GM23338 (cell line): Measurements from ENCODE around the gene SASH1. TPM values are rescaled to one million over a fixed set of nuclear protein-coding genes. Genes with fewer than 3 reads are reported as not detected.

ENCODE experiments used
- ATAC-seq: fragments of 200-7000 bp; cut with Tn5 transposase; 3 replicates; pipeline ENCODE4 v1.9.1; 2020
- DNase-seq: peaks from one replicate; pipeline ENCODE4 v3.0.0-alpha.2; 2015; ENCODE audit warnings: low spot score
- H2AFZ ChIP-seq: fragments of 200-600 bp; sonication (generic); 2 replicates; pipeline ENCODE4 v1.8.0; 2016; ENCODE audit warnings: antibody characterized with exemption, mild to moderate bottlenecking, moderate library complexity
- H3F3A ChIP-seq: fragments of 200-600 bp; sonication (generic); replicated peaks from 2 replicates; pipeline ENCODE4 v1.8.0; 2017; ENCODE audit warnings: antibody characterized with exemption, mixed run types, low read depth
- H3K27ac ChIP-seq: fragments of 200-600 bp; sonication (generic); 2 replicates; pipeline ENCODE4 v1.6.1; 2016; ENCODE audit warnings: low read depth
- H3K27me3 ChIP-seq: fragments of 200-600 bp; sonication (generic); 2 replicates; pipeline ENCODE4 v1.8.0; 2016; ENCODE audit warnings: mild to moderate bottlenecking, mixed run types, moderate library complexity; ENCODE audit not compliant: insufficient read depth
- H3K36me3 ChIP-seq: fragments of 200-600 bp; sonication (generic); 2 replicates; pipeline ENCODE4 v1.8.0; 2016; ENCODE audit warnings: mild to moderate bottlenecking; ENCODE audit not compliant: insufficient read depth
- H3K4me1 ChIP-seq: fragments of 200-600 bp; sonication (generic); 2 replicates; pipeline ENCODE4 v1.8.0; 2016; ENCODE audit warnings: mild to moderate bottlenecking, moderate library complexity; ENCODE audit not compliant: insufficient read depth
- H3K4me2 ChIP-seq: fragments of 200-600 bp; sonication (generic); 2 replicates; pipeline ENCODE4 v1.7.1; 2017; ENCODE audit warnings: mixed run types
- H3K4me3 ChIP-seq: fragments of 200-600 bp; sonication (generic); 2 replicates; pipeline ENCODE4 v1.6.1; 2016; ENCODE audit warnings: mixed run types
- H3K79me2 ChIP-seq: fragments of 200-600 bp; sonication (generic); replicated peaks from 2 replicates; pipeline ENCODE4 v1.8.0; 2017; ENCODE audit warnings: mild to moderate bottlenecking; ENCODE audit not compliant: insufficient read depth
- H3K9me2 ChIP-seq: fragments of 200-600 bp; sonication (generic); 2 replicates; pipeline ENCODE4 v1.8.0; 2017; ENCODE audit not compliant: insufficient read depth
- H4K20me1 ChIP-seq: fragments of 200-600 bp; sonication (generic); replicated peaks from 2 replicates; pipeline ENCODE4 v1.8.0; 2017; ENCODE audit warnings: mild to moderate bottlenecking; ENCODE audit not compliant: insufficient read depth
- H3K27ac Mint-ChIP-seq: 2 replicates; pipeline ENCODE4 v1.8.0; 2020; ENCODE audit warnings: inconsistent platforms, mild to moderate bottlenecking, moderate library complexity, mixed read lengths
- H3K27me3 Mint-ChIP-seq: 3 replicates; pipeline ENCODE4 v1.8.0; 2022; ENCODE audit warnings: low read depth, mild to moderate bottlenecking, moderate library complexity, mixed read lengths, inconsistent platforms; ENCODE audit not compliant: insufficient read depth, poor library complexity
- H3K36me3 Mint-ChIP-seq: 3 replicates; pipeline ENCODE4 v1.8.0; 2021; ENCODE audit warnings: low read depth, mild to moderate bottlenecking, inconsistent platforms, moderate library complexity, mixed read lengths
- H3K4me1 Mint-ChIP-seq: 3 replicates; pipeline ENCODE4 v1.8.0; 2020; ENCODE audit warnings: mild to moderate bottlenecking, inconsistent platforms, mixed read lengths
- H3K4me3 Mint-ChIP-seq: 3 replicates; pipeline ENCODE4 v1.8.0; 2021; ENCODE audit warnings: moderate library complexity, mild to moderate bottlenecking, inconsistent platforms, mixed read lengths
- H3K9me3 Mint-ChIP-seq: 3 replicates; pipeline ENCODE4 v1.8.0; 2020; ENCODE audit warnings: moderate library complexity, mild to moderate bottlenecking, inconsistent platforms, mixed read lengths
- CREB1 ChIP-seq: fragments of 250-450 bp; sonication (Bioruptor Pico); IDR thresholded peaks from 2 replicates; pipeline ENCODE4 v1.5.0; 2020; ENCODE audit warnings: low read depth, mild to moderate bottlenecking, moderate library complexity
- EZH2 ChIP-seq: fragments of 200-600 bp; sonication (generic); IDR thresholded peaks from one replicate; pipeline ENCODE4 v1.8.0; 2017; ENCODE audit warnings: antibody characterized with exemption, mild to moderate bottlenecking, low read depth; ENCODE audit not compliant: unreplicated experiment
- JUNB ChIP-seq: IDR thresholded peaks from one replicate; pipeline ENCODE4 v1.6.1; 2016; ENCODE audit warnings: antibody characterized with exemption; ENCODE audit not compliant: unreplicated experiment
- POLR2AphosphoS5 ChIP-seq: IDR thresholded peaks from 2 replicates; pipeline ENCODE4 v1.6.1; 2016; ENCODE audit warnings: antibody characterized with exemption, low read depth
- STAT1 ChIP-seq: IDR thresholded peaks from one replicate; pipeline ENCODE4 v1.6.1; 2016; ENCODE audit warnings: antibody characterized with exemption; ENCODE audit not compliant: unreplicated experiment
- ZNF114 ChIP-seq: fragments of 250-450 bp; sonication (Bioruptor Pico); IDR thresholded peaks from 2 replicates; pipeline ENCODE4 v1.5.0; 2020; ENCODE audit warnings: mild to moderate bottlenecking, moderate library complexity
- ZNF331 ChIP-seq: fragments of 250-450 bp; sonication (Bioruptor Pico); IDR thresholded peaks from 2 replicates; pipeline ENCODE4 v1.5.0; 2020; ENCODE audit warnings: low read depth, mild to moderate bottlenecking, moderate library complexity
- polyA plus RNA-seq: library from polyadenylated mRNA; unstranded; fragments of >200 nt; fragmentation: Nextera tagmentation; extraction: Ambion mirVana; gene quantifications from 2 replicates; pipeline ENCODE4 v1.2.1, GENCODE V29; 2016
- total RNA-seq: library from RNA; depleted of rRNA; stranded (reverse); fragments of >200 nt; shearing (Covaris generic); gene quantifications from 2 replicates; pipeline ENCODE4 v1.2.3, GENCODE V29; 2014
- TF ChIP-seq, protein P1 (sequence below): IDR thresholded peaks from 2 replicates; pipeline ENCODE4 v1.6.1; 2016; ENCODE audit warnings: antibody characterized with exemption
- TF ChIP-seq, protein P2 (sequence below), 2 experiments: fragments of 200-600 bp in 1 of 2; sonication (generic) in 1 of 2; conservative IDR thresholded peaks; 2 replicates each; pipeline versions ENCODE4 v1.5.1 to v1.6.1; 2016 to 2017; ENCODE audit warnings: antibody characterized with exemption in 2 of 2, low read depth in 2 of 2, mild to moderate bottlenecking in 2 of 2, moderate library complexity in 1 of 2
- TF ChIP-seq, protein P3 (sequence below): IDR thresholded peaks from one replicate; pipeline ENCODE4 v1.6.1; 2018; ENCODE audit warnings: antibody characterized with exemption; ENCODE audit not compliant: unreplicated experiment
- TF ChIP-seq, protein P4 (sequence below): fragments of 250-450 bp; sonication (Bioruptor Pico); IDR thresholded peaks from 2 replicates; pipeline ENCODE4 v1.5.0; 2020; ENCODE audit warnings: mild to moderate bottlenecking, moderate library complexity

SASH1 gene
- total and polyA plus RNA-seq, 2 experiments from 2014 or later = 8.2 to 30.2 TPM

DNA sequence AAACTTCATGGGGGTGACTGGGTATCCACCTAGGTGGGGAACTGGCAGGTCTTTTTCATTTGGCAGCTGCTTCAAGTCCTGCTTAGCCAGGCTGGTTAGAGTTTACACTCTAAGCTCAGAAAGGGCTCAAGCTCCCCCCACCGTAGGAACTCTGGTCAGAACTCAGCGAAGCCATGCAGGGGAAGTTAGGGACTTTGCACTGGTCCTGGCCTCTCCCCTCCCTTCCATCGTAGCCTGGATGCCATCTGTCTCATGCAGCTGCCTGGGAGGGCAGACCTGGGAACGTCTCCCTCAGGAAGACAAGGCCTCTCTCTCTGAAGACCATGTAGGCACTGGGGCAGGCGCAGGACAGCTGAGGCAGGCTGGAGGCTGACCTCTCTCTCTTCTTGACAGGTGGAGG is 220.4 kb downstream of the SASH1 start:
- Histone ChIP-seq H3K79me2 (no peaks in the 10 kb centered on the region), H3K9me2 (no peaks in the 10 kb centered on the region), H3K27ac (no peak overlapping the region), H3K4me2 (no peak overlapping the region), H3K27me3 (peaks cover 9% of the 10 kb centered on the region), H2AFZ (no peak overlapping the region), H3K4me1 (no peaks in the 10 kb centered on the region), H4K20me1 (no peaks in the 10 kb centered on the region), H3K4me3 (no peak overlapping the region), H3F3A (no peaks in the 10 kb centered on the region), H3K36me3 (no peaks in the 10 kb centered on the region)
- Mint-ChIP-seq H3K9me3 (peaks cover 16% of the 10 kb centered on the region; the same call in 2 of the 3 replicates), H3K4me3 (no peak overlapping the region), H3K27me3 (peaks cover 12% of the 10 kb centered on the region), H3K4me1 (no peaks in the 10 kb centered on the region; the same call in 2 of the 3 replicates), H3K27ac (no peak overlapping the region), H3K36me3 (peaks cover 8% of the 10 kb centered on the region; the same call in 2 of the 3 replicates)
- DNase-seq (no peak), ATAC-seq (no peak)
- TF ChIP-seq EZH2 (no peak), JUNB (no peak), STAT1 (no peak), POLR2AphosphoS5 (no peak), ZNF114 (CRISPR knock-in tag) (no peak), CREB1 (CRISPR knock-in tag) (no peak), ZNF331 (CRISPR knock-in tag) (no peak)
- TF ChIP-seq, protein P1, sequence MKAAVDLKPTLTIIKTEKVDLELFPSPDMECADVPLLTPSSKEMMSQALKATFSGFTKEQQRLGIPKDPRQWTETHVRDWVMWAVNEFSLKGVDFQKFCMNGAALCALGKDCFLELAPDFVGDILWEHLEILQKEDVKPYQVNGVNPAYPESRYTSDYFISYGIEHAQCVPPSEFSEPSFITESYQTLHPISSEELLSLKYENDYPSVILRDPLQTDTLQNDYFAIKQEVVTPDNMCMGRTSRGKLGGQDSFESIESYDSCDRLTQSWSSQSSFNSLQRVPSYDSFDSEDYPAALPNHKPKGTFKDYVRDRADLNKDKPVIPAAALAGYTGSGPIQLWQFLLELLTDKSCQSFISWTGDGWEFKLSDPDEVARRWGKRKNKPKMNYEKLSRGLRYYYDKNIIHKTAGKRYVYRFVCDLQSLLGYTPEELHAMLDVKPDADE = no peak
- TF ChIP-seq, protein P2, sequence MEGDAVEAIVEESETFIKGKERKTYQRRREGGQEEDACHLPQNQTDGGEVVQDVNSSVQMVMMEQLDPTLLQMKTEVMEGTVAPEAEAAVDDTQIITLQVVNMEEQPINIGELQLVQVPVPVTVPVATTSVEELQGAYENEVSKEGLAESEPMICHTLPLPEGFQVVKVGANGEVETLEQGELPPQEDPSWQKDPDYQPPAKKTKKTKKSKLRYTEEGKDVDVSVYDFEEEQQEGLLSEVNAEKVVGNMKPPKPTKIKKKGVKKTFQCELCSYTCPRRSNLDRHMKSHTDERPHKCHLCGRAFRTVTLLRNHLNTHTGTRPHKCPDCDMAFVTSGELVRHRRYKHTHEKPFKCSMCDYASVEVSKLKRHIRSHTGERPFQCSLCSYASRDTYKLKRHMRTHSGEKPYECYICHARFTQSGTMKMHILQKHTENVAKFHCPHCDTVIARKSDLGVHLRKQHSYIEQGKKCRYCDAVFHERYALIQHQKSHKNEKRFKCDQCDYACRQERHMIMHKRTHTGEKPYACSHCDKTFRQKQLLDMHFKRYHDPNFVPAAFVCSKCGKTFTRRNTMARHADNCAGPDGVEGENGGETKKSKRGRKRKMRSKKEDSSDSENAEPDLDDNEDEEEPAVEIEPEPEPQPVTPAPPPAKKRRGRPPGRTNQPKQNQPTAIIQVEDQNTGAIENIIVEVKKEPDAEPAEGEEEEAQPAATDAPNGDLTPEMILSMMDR (conservative IDR thresholded peaks at IDR 0.05; ENCODE audit: low read depth in 2 of 2) = no peak
- TF ChIP-seq, protein P3, sequence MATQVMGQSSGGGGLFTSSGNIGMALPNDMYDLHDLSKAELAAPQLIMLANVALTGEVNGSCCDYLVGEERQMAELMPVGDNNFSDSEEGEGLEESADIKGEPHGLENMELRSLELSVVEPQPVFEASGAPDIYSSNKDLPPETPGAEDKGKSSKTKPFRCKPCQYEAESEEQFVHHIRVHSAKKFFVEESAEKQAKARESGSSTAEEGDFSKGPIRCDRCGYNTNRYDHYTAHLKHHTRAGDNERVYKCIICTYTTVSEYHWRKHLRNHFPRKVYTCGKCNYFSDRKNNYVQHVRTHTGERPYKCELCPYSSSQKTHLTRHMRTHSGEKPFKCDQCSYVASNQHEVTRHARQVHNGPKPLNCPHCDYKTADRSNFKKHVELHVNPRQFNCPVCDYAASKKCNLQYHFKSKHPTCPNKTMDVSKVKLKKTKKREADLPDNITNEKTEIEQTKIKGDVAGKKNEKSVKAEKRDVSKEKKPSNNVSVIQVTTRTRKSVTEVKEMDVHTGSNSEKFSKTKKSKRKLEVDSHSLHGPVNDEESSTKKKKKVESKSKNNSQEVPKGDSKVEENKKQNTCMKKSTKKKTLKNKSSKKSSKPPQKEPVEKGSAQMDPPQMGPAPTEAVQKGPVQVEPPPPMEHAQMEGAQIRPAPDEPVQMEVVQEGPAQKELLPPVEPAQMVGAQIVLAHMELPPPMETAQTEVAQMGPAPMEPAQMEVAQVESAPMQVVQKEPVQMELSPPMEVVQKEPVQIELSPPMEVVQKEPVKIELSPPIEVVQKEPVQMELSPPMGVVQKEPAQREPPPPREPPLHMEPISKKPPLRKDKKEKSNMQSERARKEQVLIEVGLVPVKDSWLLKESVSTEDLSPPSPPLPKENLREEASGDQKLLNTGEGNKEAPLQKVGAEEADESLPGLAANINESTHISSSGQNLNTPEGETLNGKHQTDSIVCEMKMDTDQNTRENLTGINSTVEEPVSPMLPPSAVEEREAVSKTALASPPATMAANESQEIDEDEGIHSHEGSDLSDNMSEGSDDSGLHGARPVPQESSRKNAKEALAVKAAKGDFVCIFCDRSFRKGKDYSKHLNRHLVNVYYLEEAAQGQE = no peak
- TF ChIP-seq, protein P4, sequence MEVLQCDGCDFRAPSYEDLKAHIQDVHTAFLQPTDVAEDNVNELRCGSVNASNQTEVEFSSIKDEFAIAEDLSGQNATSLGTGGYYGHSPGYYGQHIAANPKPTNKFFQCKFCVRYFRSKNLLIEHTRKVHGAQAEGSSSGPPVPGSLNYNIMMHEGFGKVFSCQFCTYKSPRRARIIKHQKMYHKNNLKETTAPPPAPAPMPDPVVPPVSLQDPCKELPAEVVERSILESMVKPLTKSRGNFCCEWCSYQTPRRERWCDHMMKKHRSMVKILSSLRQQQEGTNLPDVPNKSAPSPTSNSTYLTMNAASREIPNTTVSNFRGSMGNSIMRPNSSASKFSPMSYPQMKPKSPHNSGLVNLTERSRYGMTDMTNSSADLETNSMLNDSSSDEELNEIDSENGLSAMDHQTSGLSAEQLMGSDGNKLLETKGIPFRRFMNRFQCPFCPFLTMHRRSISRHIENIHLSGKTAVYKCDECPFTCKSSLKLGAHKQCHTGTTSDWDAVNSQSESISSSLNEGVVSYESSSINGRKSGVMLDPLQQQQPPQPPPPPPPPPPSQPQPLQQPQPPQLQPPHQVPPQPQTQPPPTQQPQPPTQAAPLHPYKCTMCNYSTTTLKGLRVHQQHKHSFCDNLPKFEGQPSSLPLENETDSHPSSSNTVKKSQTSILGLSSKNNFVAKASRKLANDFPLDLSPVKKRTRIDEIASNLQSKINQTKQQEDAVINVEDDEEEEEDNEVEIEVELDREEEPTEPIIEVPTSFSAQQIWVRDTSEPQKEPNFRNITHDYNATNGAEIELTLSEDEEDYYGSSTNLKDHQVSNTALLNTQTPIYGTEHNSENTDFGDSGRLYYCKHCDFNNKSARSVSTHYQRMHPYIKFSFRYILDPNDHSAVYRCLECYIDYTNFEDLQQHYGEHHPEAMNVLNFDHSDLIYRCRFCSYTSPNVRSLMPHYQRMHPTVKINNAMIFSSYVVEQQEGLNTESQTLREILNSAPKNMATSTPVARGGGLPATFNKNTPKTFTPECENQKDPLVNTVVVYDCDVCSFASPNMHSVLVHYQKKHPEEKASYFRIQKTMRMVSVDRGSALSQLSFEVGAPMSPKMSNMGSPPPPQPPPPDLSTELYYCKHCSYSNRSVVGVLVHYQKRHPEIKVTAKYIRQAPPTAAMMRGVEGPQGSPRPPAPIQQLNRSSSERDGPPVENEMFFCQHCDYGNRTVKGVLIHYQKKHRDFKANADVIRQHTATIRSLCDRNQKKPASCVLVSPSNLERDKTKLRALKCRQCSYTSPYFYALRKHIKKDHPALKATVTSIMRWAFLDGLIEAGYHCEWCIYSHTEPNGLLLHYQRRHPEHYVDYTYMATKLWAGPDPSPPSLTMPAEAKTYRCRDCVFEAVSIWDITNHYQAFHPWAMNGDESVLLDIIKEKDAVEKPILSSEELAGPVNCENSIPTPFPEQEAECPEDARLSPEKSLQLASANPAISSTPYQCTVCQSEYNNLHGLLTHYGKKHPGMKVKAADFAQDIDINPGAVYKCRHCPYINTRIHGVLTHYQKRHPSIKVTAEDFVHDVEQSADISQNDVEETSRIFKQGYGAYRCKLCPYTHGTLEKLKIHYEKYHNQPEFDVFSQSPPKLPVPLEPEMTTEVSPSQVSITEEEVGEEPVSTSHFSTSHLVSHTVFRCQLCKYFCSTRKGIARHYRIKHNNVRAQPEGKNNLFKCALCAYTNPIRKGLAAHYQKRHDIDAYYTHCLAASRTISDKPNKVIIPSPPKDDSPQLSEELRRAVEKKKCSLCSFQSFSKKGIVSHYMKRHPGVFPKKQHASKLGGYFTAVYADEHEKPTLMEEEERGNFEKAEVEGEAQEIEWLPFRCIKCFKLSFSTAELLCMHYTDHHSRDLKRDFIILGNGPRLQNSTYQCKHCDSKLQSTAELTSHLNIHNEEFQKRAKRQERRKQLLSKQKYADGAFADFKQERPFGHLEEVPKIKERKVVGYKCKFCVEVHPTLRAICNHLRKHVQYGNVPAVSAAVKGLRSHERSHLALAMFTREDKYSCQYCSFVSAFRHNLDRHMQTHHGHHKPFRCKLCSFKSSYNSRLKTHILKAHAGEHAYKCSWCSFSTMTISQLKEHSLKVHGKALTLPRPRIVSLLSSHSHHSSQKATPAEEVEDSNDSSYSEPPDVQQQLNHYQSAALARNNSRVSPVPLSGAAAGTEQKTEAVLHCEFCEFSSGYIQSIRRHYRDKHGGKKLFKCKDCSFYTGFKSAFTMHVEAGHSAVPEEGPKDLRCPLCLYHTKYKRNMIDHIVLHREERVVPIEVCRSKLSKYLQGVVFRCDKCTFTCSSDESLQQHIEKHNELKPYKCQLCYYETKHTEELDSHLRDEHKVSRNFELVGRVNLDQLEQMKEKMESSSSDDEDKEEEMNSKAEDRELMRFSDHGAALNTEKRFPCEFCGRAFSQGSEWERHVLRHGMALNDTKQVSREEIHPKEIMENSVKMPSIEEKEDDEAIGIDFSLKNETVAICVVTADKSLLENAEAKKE (CRISPR knock-in tag) = no peak
